Fibroblast of upper back skin (primary cell): ENCODE data around the gene OR4K5.
"Not testable (repeated sequence)": the region's sequence is repeated elsewhere in the genome, so short reads cannot be mapped to it uniquely, and the experiment has no call there.

Experiments used
- DNase-seq: peaks from one replicate; pipeline ENCODE4 v3.0.0-alpha.2; 2013

OR4K5 gene

DNA sequence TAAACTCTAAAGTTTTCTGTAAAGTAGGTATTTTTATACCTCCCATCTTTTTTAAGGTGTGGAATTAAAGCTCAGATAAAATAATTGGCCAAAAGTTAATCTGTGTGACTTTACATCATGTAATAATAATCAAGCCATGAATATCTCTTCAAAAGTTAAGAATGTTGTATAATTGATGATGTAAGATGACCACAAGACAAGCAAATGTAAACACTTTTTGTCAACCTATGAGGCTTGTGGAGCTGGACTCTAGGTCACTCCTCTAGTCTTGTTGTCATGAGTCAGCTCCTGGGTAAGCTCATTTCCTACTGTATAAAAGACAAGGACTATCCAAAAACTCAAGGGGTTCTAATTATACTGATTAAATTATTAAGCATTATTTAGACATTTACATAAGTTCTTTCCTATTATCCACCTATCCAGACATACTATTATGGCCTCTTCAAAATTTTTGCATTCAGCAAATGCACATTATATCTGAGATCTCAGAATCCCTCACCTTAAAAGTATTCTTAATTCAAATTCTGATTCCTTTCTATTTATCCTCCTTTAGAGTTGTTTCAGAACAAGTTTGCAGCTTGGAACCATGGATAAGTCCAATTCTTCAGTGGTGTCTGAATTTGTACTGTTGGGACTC is at the start of gene OR4K5:
OR4K5 (plus strand) TSS at position 587 of the 637 bp plus-strand sequence; CDS start at position 587, 0 bp downstream.
- no peak for DNase-seq

- no peak for DNase-seq
Observed at GRCh38 chr14:19873178-19873577, 47.2 kb upstream of the OR4K5 start.

GRCh38 chr14:19874842-19875241 is 45.6 kb upstream of the OR4K5 start, which contains the start of gene OR4K2:
TSS of gene OR4K2 (plus strand) at chr14:19875142. CDS start at chr14:19876268, 1,126 bp downstream.
- no peak for DNase-seq

DNA sequence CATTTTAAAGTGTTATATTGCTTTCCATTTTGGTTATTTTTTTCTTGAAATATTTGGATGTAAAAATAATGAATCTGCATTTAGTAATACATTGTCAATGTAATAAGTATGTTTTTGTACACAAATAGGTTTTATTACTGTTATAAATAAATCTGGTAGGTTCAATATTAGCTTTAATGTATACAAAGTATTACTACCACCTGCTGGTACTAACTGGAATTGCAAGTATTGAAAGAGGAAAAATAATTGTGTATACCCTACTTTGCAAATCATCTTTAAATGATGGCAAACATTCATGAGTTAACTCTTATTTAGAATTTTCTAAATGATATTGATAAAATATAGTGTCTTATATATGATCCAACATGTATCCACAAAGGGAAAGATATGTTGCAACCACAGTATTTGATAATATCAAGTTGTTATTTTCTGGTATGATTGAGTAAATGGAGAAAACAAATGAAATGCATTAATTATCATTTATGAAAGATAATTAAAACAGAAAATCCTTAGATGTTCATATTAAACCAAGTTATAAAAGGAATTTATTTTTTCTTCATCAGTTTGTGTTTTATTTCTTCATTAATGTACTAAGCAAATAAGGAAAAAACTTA is 42.3 kb upstream of the OR4K5 start:
- DNase-seq, result no peak

DNA sequence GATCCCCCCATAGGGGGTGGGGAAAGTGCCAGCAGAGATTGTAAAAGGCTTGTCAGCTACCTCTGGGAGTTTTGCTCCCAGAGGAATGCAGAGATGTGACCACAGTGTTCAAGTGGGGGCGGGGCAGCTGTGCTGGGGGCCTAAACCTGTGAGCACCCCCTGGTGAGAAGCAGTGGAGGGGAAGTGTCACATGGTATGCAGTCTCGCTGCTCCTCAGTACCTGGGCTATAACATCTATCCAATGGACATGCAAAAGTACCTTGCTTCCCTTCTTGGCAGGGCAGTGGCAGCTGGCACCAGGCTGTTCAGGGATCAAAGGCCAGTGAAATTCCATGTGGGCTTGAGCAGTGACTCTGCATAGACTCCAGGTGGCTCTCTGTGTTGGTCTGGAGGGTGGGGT is 25.1 kb upstream of the OR4K5 start:
- no peak for DNase-seq

DNA sequence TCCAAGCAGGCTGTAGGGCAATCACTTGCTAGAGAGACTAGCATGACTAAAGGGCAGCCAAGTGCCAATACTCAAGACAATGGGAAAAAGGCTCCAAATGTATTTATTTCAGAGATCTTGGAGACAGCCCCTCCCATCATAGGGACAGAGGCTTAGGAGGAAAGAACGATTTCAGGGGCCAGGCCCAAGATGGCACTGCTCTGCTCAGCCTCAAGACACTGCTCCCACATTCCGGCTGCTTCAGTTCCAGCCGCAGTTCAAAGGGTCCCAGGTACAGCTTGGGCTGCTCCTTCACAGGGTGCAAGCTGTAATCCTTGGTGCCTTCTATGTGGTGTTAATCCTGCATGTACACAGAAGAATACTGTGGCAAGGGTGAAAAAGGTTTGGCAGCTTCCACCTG is 19.4 kb upstream of the OR4K5 start:
- DNase-seq, result no peak

DNA sequence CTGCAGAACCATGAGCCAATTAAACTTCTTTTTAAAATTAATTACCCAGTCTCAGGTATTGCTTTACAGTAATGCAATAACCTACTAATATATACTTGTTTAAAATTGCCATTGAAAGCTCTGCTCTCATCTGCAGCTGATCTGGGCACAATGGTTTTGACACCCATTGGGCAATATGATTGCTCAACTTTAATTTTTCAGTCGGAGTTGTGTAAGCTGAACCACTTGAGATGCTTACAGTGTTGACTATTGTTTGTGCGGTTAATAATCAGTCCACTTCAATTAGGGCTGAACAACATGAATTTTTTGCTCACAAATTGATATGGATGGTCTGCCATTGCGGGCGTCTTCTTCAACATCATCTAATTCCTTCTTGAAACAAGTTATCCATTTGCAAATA is 18.0 kb upstream of the OR4K5 start:
- DNase-seq, result no peak

DNA sequence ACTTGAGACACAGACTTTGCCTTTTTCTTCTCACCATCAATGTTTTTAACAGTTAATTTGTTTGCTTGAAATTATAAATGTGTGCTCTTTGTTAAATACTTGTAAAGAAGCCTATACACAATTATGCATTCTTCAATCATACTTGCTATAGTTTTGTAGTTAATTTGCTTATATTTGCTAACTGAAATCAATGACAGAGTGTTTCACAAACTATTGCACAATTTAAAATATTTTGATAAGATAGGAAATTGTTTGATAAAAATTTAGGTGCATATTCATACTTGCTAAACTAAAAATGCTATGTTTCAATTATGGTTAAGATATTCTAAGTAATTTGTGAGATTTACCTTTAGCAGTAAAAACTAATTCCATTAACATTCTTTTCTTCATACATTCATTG is 13.7 kb upstream of the OR4K5 start:
- DNase-seq, result no peak

DNA sequence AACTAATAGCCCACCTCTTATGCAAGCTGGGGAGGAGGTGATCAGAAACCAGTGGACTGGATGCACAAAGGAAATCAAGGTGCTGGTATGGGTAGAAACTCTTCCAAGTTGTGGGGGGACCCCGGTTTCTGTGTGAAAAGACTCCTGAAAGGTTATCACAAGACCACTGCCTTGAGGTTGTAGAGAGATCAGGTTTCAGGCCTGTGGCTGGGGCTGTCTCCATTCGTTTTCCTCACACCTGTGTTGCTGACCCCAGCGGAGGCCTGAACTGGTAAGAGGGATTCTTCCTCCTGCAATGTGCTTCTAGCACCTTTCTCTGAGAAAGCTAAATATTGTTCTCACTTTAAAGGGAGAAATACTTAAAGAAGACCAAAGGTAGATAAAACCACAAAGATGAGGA is 9.3 kb upstream of the OR4K5 start:
- DNase-seq, result no peak

DNA sequence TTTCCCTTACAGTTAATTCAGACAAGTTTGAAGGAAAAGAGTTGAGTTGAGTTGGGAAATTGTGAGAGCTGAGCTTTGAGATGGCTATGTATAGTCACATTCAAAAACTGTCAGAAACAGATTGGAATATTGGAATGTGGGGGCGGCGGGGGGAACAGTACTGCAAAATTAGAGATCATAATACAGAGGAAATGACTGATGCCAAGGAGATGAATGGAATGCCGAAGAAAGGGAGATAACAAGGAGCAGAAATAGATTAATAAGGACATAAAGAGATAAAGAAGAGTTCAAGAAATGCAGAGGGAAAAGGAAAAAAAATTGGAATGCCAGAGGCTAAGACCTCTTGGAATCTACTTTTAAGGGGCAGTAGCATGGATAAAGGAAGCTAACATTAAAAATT is 3.2 kb upstream of the OR4K5 start:
- no peak for DNase-seq

DNA sequence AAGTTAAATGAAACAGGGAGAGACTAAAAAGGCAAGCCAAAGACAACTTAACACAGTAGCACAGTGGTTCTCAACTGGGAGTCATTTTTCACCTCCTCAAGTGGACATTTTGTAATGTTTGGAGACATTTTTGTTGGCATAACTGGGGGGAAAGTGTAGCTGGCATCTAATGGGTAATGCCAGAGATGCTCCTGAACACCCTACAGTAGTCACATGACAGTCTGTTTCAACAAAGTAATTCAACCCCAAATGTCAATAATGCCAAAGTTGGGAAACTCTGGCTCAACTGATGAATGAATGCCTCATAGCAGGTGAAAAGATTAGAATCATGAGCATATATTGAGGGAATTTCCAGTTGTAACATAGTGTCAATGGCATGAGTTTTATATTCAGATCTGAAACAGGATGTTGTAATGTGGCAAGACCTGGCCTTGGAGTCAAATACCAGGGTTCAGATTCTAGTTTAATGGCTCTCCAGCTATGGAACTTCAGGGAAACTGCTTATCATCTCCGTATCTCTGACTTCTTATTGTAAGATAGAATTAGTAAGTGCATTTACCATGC is 2.4 kb upstream of the OR4K5 start:
- DNase-seq, result no peak

DNA sequence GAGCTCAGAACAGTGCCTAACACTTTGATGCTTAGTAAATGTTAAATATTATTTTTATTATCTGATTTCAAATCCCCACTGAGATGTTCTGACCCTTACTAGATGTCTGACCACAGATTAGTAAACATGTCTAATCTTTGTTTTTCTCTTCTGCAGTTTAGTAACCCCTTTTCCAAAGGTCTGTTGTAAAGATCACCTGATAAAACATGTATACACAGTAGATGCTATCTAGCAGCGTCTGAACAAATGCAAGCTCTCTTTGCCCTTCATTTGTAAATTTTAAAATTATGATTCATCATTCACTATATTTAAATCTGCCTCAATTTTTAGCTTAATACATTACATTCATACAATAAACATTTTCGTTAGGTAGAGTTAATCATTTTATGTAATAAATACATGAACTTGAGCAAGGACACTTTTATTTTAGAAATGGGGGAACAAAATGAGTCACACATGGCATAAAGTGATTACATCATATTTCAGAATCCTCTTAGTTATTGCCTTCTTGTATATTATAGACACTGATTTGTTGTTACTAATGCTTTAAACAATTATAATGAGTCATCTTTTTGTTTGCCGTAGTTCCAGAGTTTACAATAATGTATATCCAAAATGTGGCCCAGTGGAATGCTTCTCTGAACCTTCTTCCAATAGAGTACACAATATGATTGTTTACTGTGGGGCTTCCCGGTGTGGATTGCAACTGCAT is 1.7 kb upstream of the OR4K5 start:
- no peak for DNase-seq

DNA sequence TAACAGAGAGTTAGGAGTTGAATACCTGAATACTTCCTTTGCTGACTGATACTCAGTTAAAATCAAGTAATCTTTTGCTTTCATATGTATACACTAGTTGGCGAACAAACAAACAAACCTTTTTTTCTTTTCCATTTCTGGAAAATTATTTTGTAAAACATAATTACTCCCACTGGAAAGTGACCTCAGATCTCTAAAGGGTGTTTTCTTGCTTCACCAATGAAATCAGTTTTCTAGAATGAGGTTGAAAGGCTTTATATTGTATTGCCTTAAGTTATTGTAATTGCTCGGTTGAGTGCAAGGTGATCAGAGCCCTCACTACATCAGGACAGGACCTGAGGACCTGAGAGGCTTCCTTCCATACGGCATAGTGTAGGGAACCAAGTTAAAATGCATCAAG is 10.2 kb downstream of the OR4K5 start, which contains the start of gene OR4K1:
OR4K1 (plus strand) TSS at position 301 of the 400 bp plus-strand sequence. CDS start 4,750 bp downstream, outside the sequence.
- no peak for DNase-seq

DNA sequence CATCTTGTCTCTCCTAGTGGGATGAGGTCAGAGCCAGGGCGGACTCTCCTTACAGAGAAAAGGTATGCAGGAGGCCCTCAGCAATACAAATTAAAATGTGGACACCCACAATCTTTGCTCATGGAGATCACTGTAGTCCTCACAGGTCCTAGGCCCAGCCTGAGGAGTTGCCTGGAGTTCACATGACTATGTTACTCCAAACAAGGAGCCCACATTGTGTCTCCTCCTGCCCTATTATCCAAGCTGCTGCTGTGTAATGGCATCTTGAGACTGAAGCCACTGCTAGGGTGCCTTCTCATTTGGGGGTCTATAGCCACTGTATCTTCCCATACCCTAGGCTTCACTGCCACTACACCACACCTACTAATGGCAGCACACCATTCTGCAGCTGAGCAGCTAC is 21.3 kb downstream of the OR4K5 start:
- DNase-seq, result no peak

- DNase-seq, result no peak
Observed at GRCh38 chr14:19947413-19948090, 27.1 kb downstream of the OR4K5 start.

DNA sequence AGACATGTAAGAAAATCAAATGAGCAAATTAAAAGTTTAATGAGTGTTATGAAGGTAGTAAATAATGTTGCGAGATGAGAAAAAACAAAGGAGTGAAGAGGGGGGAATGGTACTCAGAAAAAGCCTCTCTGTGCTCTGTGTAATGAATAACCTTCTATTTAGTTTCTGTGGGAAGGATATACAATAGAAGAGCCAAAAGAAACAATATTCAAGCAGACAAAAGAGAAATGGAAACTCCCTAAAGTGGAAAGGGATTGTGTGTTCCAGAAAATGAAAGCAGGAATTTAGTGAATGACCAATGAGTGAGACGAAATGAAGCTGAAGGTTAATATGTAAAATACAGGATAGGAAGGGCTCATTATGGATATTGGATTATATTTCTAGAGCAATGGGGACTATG is 28.8 kb downstream of the OR4K5 start:
- no peak for DNase-seq

GRCh38 chr14:19969735-19970134 is 49.3 kb downstream of the OR4K5 start:
- DNase-seq, result not testable (repeated sequence)
